ENCODE results near the gene CLMN.

DNA sequence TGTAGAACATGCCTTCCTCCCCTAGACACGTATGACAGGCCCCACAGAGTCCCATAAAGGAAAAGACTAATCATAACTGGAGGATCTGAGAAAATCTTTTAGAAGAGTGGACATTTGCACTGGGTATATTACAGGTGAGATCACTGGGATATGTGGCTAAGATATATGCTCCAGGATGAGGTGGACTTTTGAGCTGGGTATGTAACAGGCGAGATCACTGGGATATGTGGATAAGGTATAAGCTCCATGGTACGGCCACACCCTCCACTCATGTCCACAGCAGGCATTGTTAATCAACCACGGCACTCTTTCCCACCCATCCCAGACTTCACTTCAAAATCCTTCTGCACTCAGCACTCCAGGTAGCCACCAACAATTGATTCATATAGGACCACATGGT is 34.1 kb downstream of the CLMN start:
- TF ChIP-seq EZH2 (conservative IDR thresholded peaks at IDR 0.05; ENCODE audit: low read depth, low read length) (no peak), ZNF614 (CRISPR knock-in tag; IDR thresholded peaks at IDR 0.05; ENCODE audit: borderline replicate concordance) (no peak), CBFB (CRISPR knock-in tag; IDR thresholded peaks at IDR 0.05) (no peak)

All from HepG2 (cell line).